ENCODE data around the gene FRS3.

Gene FRS3

DNA sequence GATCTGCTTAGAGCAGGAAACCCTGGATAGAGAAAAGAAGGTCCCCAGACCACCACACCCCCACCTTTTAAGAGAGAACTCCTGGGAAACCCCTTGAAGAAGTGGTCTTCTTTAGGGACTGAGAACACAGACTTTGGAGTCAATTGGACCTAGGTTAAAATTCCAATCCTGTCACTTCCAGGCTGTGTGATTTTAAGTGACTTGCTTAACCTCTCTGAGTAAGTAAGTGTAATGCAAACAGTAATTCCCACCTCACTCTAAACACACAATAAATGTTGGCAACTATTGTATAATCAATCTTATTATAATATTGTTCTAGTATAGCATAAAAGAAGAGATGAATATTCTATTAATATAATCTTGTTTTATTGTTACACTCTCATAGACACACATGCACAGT lies 47.6 kb downstream of the FRS3 start:
- Histone ChIP-seq H3K4me2 (ENCODE audit: low read depth, low read length, poor library complexity, severe bottlenecking) (peak overlapping the region; percentile 74), H3K4me3 (ENCODE audit: insufficient read depth, low read length, poor library complexity, severe bottlenecking) (peak overlapping the region; percentile 63)

DNA sequence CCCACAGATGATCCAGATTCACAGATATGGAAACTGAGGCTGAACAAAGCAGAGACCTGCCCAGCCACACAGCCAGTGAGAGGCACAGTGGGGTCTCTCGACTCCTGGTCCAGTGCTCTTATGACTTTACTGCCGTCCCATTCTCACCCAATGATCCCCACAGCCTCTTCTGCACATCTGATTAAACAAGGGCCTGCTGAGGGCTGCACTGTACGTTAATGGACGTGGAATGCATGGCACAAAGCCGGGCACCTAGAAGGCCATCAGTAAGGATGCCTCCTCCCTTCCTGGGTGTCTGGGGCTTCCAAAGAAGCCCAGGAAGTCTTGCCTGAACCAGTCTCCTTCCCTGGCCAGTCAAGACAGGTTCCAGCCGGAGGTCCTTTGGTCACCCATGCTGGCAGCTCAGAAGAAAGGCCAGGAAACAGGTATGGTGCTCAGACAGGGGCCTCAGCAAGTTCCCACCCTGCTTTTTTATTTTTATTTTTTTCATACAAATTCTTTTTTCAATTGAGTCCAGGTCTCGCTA lies 48.1 kb downstream of the FRS3 start:
- Histone ChIP-seq H3K9ac (ENCODE audit: low read length) (peak overlapping the region; percentile 78), H3K27ac (ENCODE audit: low read depth, low read length) (peak overlapping the region; percentile 93), H3K9me3 (ENCODE audit: insufficient read depth, low read length) (no peaks in the 10 kb centered on the region), H3K4me2 (ENCODE audit: low read depth, low read length, poor library complexity, severe bottlenecking) (peak overlapping the region; percentile 74), H4K20me1 (ENCODE audit: low read depth, low read length) (no peaks in the 10 kb centered on the region), H2AFZ (ENCODE audit: low read depth, low read length, severe bottlenecking) (no peak overlapping the region), H3K79me2 (ENCODE audit: insufficient read depth, low read length) (peaks cover 70% of the 10 kb centered on the region), H3K9me2 (replicated peaks; ENCODE audit: insufficient read depth, low read length) (no peaks in the 10 kb centered on the region), H3K36me3 (ENCODE audit: low read length) (no peaks in the 10 kb centered on the region), H3F3A (ENCODE audit: insufficient read depth) (peaks cover 28% of the 10 kb centered on the region), H3K27me3 (ENCODE audit: low read length) (no peaks in the 10 kb centered on the region), H3K4me3 (ENCODE audit: insufficient read depth, low read length, poor library complexity, severe bottlenecking) (peak overlapping the region; percentile 63)
- no peak for TF ChIP-seq EZH2phosphoT487 (conservative IDR thresholded peaks at IDR 0.05; ENCODE audit: low read length)
- TF ChIP-seq, protein P1, sequence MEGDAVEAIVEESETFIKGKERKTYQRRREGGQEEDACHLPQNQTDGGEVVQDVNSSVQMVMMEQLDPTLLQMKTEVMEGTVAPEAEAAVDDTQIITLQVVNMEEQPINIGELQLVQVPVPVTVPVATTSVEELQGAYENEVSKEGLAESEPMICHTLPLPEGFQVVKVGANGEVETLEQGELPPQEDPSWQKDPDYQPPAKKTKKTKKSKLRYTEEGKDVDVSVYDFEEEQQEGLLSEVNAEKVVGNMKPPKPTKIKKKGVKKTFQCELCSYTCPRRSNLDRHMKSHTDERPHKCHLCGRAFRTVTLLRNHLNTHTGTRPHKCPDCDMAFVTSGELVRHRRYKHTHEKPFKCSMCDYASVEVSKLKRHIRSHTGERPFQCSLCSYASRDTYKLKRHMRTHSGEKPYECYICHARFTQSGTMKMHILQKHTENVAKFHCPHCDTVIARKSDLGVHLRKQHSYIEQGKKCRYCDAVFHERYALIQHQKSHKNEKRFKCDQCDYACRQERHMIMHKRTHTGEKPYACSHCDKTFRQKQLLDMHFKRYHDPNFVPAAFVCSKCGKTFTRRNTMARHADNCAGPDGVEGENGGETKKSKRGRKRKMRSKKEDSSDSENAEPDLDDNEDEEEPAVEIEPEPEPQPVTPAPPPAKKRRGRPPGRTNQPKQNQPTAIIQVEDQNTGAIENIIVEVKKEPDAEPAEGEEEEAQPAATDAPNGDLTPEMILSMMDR (IDR thresholded peaks at IDR 0.05; ENCODE audit: insufficient read depth, low read length, poor library complexity, severe bottlenecking): no peak

More for the DNA sequence above, 47.6 kb downstream of the FRS3 start:
- Histone ChIP-seq H2AFZ (ENCODE audit: low read depth, low read length, severe bottlenecking) (no peak overlapping the region), H3K9me2 (replicated peaks; ENCODE audit: insufficient read depth, low read length) (no peaks in the 10 kb centered on the region), H3F3A (ENCODE audit: insufficient read depth) (peaks cover 28% of the 10 kb centered on the region), H3K27me3 (ENCODE audit: low read length) (no peaks in the 10 kb centered on the region), H3K79me2 (ENCODE audit: insufficient read depth, low read length) (peaks cover 64% of the 10 kb centered on the region), H3K9ac (ENCODE audit: low read length) (peak overlapping the region; percentile 78), H3K9me3 (ENCODE audit: insufficient read depth, low read length) (no peaks in the 10 kb centered on the region), H3K36me3 (ENCODE audit: low read length) (no peaks in the 10 kb centered on the region), H3K27ac (ENCODE audit: low read depth, low read length) (peak overlapping the region; percentile 93), H4K20me1 (ENCODE audit: low read depth, low read length) (no peaks in the 10 kb centered on the region)
- TF ChIP-seq EZH2phosphoT487 (conservative IDR thresholded peaks at IDR 0.05; ENCODE audit: low read length): no peak
- TF ChIP-seq, protein P1 (IDR thresholded peaks at IDR 0.05; ENCODE audit: insufficient read depth, low read length, poor library complexity, severe bottlenecking): no peak

DNA sequence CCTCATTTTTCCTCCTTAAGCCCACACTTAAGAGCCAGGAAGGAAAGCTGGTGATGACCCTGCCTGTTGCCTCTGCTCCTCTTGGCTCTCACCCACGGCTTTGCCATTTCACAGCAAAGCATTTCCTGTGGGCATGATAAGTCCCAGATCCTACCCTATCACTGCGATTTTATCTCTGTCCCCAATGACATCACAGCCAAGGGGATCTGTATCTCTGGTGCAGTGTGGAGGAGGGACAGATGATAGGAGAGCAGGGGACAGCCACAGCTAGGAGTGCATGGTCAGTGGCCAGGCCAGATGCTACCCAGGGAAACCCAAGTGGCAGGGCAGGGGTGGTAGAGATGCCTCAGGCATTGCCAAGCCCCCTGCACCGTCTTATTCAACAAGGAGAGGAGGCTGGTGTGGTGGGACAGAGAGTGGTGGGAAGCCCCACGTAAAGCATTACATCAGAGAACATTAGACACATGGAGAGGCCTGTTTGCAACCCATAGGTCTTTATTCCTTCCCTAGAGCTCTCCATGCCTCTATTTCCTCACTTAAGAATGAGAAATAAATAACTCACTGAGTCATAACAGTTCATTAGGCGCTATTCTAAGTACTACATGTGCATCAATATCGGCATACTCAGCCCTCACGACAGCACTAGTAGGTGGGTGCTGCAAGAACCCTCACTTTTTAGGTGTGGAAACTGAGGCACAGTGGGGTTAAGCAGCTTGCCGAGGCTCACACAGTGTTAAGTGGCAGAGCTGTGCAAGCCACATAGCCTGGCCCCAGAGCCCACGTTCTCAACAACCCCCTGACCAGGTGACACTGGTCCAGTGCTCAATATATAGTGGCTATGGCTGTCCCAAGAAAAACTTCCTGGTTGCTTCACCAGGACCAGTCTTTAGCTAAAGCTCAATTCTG lies 48.9 kb downstream of the FRS3 start:
- Histone ChIP-seq H3K9me3 (ENCODE audit: insufficient read depth, low read length) (no peaks in the 10 kb centered on the region), H3K27ac (ENCODE audit: low read depth, low read length) (peak overlapping the region; percentile 93), H3K4me3 (ENCODE audit: insufficient read depth, low read length, poor library complexity, severe bottlenecking) (peak overlapping the region; percentile 63), H3K9ac (ENCODE audit: low read length) (peak overlapping the region; percentile 78), H3K36me3 (ENCODE audit: low read length) (no peaks in the 10 kb centered on the region), H2AFZ (ENCODE audit: low read depth, low read length, severe bottlenecking) (no peak overlapping the region), H3K79me2 (ENCODE audit: insufficient read depth, low read length) (peaks cover 78% of the 10 kb centered on the region), H3K9me2 (replicated peaks; ENCODE audit: insufficient read depth, low read length) (no peaks in the 10 kb centered on the region), H3F3A (ENCODE audit: insufficient read depth) (peaks cover 28% of the 10 kb centered on the region), H3K27me3 (ENCODE audit: low read length) (no peaks in the 10 kb centered on the region), H4K20me1 (ENCODE audit: low read depth, low read length) (no peaks in the 10 kb centered on the region), H3K4me2 (ENCODE audit: low read depth, low read length, poor library complexity, severe bottlenecking) (peak overlapping the region; percentile 74)
- TF ChIP-seq, protein P1 (IDR thresholded peaks at IDR 0.05; ENCODE audit: insufficient read depth, low read length, poor library complexity, severe bottlenecking): no peak
- no peak for TF ChIP-seq EZH2phosphoT487 (conservative IDR thresholded peaks at IDR 0.05; ENCODE audit: low read length)
